Neural progenitor cell (in vitro differentiated cells): ENCODE measurements around the gene THRB. TPM values are rescaled to one million over a fixed set of nuclear protein-coding genes. Genes with fewer than 3 reads are reported as not detected.

Experiments used
- DNase-seq: peaks from one replicate; pipeline ENCODE4 v3.0.0-alpha.2; 2016; ENCODE audit warnings: low spot score
- H2AFZ ChIP-seq: fragments of 200-600 bp; sonication (generic); replicated peaks from 2 replicates; pipeline ENCODE4 v1.6.1; 2016; ENCODE audit warnings: antibody characterized with exemption
- H3F3A ChIP-seq: fragments of 200-600 bp; sonication (generic); 2 replicates; pipeline ENCODE4 v1.6.1; 2016; ENCODE audit warnings: antibody characterized with exemption, low read depth
- H3K27ac ChIP-seq: fragments of 200-600 bp; sonication (generic); 2 replicates; pipeline ENCODE4 v1.5.1; 2016; ENCODE audit warnings: mild to moderate bottlenecking
- H3K27me3 ChIP-seq: fragments of 200-600 bp; sonication (generic); 2 replicates; pipeline ENCODE4 v1.6.1; 2016; ENCODE audit warnings: mild to moderate bottlenecking, moderate library complexity
- H3K36me3 ChIP-seq: fragments of 200-600 bp; sonication (generic); 2 replicates; pipeline ENCODE4 v1.5.1; 2016
- H3K4me1 ChIP-seq: fragments of 200-600 bp; sonication (generic); 2 replicates; pipeline ENCODE4 v1.6.1; 2016; ENCODE audit warnings: mixed run types
- H3K4me2 ChIP-seq: fragments of 200-600 bp; sonication (generic); 2 replicates; pipeline ENCODE4 v1.6.1; 2016
- H3K4me3 ChIP-seq: fragments of 200-600 bp; sonication (generic); 2 replicates; pipeline ENCODE4 v1.5.1; 2016
- H3K79me2 ChIP-seq: fragments of 200-600 bp; sonication (generic); 2 replicates; pipeline ENCODE4 v1.6.1; 2016; ENCODE audit warnings: low read depth
- H3K9ac ChIP-seq: fragments of 200-600 bp; sonication (generic); 2 replicates; pipeline ENCODE4 v1.6.1; 2016
- H3K9me3 ChIP-seq: fragments of 200-600 bp; sonication (generic); 2 replicates; pipeline ENCODE4 v1.5.1; 2016; ENCODE audit warnings: low read depth
- H4K20me1 ChIP-seq: fragments of 200-600 bp; sonication (generic); 2 replicates; pipeline ENCODE4 v1.6.1; 2016; ENCODE audit warnings: low read depth
- H3K27ac Mint-ChIP-seq: 3 replicates; pipeline ENCODE4 v1.8.0; 2021; ENCODE audit warnings: mixed read lengths
- H3K27me3 Mint-ChIP-seq: 2 replicates; pipeline ENCODE4 v1.8.0; 2022; ENCODE audit warnings: low read depth, mild to moderate bottlenecking, inconsistent platforms, moderate library complexity, mixed read lengths; ENCODE audit not compliant: insufficient read depth
- H3K36me3 Mint-ChIP-seq: 3 replicates; pipeline ENCODE4 v1.8.0; 2021; ENCODE audit warnings: mixed read lengths
- H3K4me1 Mint-ChIP-seq: 3 replicates; pipeline ENCODE4 v1.8.0; 2021; ENCODE audit warnings: mixed read lengths
- H3K4me3 Mint-ChIP-seq: 3 replicates; pipeline ENCODE4 v1.8.0; 2021; ENCODE audit warnings: mild to moderate bottlenecking, moderate library complexity, mixed read lengths
- H3K9me3 Mint-ChIP-seq: 3 replicates; pipeline ENCODE4 v1.8.0; 2020; ENCODE audit warnings: mixed read lengths
- EZH2 ChIP-seq: fragments of 200-600 bp; sonication (generic); IDR thresholded peaks from 2 replicates; pipeline ENCODE4 v1.6.1; 2017; ENCODE audit warnings: antibody characterized with exemption, mild to moderate bottlenecking, moderate library complexity
- EZH2phosphoT487 ChIP-seq: fragments of 200-600 bp; sonication (generic); IDR thresholded peaks from 2 replicates; pipeline ENCODE4 v1.6.1; 2017; ENCODE audit warnings: antibody characterized with exemption
- total RNA-seq: library from RNA; depleted of rRNA; stranded (reverse); fragments of >200 nt; gene quantifications from 2 replicates; pipeline ENCODE4 v1.2.3, GENCODE V29; 2015; ENCODE audit warnings: low replicate concordance
- TF ChIP-seq, protein P1 (sequence below): fragments of 200-600 bp; sonication (generic); IDR thresholded peaks from 2 replicates; pipeline ENCODE4 v1.5.1; 2017; ENCODE audit warnings: antibody characterized with exemption, mild to moderate bottlenecking

THRB gene
- total RNA-seq, 1 donor from 2014 or later: 1.2 TPM

DNA sequence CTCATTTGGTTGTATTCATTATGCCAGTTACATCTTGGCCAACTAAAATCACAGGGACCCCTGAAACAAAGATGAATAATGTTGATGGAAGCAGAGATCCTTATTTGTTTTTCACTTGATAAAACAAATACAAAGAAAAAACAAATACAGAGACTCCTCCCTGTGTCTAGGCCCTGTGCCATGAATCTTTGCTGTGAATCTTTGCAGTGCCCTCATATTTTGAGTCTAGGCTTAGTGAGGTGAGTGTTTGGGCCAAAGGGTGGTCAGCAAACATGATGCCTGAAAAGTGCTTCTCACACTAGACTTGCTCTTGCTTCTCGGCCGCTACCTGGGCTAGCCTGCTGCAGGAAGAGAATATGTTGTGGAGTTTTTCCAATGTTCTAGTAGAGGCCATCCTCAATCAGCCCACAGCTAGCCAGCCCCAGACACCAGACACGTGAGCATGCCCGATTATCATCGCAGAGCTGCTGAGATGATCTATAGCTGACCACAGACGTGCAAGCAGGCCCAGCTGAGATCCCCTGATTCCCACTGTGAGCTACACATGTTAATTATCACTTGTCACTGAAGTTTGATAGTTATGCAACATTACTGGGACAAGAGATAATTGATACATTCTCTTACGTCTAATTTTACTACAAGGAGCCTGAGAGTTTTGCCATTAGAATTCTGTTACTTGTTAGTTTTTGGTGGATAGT lies 191.4 kb downstream of the THRB start:
- H3K27ac Mint-ChIP-seq: no peak overlapping the region
- no peaks in the 10 kb centered on the region for H4K20me1 ChIP-seq
- H3K4me1 Mint-ChIP-seq: peaks cover 8% of the 10 kb centered on the region
- TF ChIP-seq, protein P1, sequence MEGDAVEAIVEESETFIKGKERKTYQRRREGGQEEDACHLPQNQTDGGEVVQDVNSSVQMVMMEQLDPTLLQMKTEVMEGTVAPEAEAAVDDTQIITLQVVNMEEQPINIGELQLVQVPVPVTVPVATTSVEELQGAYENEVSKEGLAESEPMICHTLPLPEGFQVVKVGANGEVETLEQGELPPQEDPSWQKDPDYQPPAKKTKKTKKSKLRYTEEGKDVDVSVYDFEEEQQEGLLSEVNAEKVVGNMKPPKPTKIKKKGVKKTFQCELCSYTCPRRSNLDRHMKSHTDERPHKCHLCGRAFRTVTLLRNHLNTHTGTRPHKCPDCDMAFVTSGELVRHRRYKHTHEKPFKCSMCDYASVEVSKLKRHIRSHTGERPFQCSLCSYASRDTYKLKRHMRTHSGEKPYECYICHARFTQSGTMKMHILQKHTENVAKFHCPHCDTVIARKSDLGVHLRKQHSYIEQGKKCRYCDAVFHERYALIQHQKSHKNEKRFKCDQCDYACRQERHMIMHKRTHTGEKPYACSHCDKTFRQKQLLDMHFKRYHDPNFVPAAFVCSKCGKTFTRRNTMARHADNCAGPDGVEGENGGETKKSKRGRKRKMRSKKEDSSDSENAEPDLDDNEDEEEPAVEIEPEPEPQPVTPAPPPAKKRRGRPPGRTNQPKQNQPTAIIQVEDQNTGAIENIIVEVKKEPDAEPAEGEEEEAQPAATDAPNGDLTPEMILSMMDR: no peak
- TF ChIP-seq EZH2: no peak
- TF ChIP-seq EZH2phosphoT487: no peak
- H3K27ac ChIP-seq: no peak overlapping the region
- H3K4me3 ChIP-seq: no peak overlapping the region
- H3K36me3 ChIP-seq: no peaks in the 10 kb centered on the region
- H3F3A ChIP-seq: no peaks in the 10 kb centered on the region
- peaks cover 9% of the 10 kb centered on the region for H3K4me1 ChIP-seq
- no peak overlapping the region for H3K4me3 Mint-ChIP-seq
- no peaks in the 10 kb centered on the region for H3K27me3 ChIP-seq
- no peaks in the 10 kb centered on the region for H3K36me3 Mint-ChIP-seq
- H3K9ac ChIP-seq: no peak overlapping the region
- H3K9me3 ChIP-seq: no peaks in the 10 kb centered on the region
- no peaks in the 10 kb centered on the region for H3K27me3 Mint-ChIP-seq
- H3K79me2 ChIP-seq: no peaks in the 10 kb centered on the region
- no peak overlapping the region for H2AFZ ChIP-seq
- H3K9me3 Mint-ChIP-seq: no peaks in the 10 kb centered on the region
- no peak overlapping the region for H3K4me2 ChIP-seq
- DNase-seq: no peak

DNA sequence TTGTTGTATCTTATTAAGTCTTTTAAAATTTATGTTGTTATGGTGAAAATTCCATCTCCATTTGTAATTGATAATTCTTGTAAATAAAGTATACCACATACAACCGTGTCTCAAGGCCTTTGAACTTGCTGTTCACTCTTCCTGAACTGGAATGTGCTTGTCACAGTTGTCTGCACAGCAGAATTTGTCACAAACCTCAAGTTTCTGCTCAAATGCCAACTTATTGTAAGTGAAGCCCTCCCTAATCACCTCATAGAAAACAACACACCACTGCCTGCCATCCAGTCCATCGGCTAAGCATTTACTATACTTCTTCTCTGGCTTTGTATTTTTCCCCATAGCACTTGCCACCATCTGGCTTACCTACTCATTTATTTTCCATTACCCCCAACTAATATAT lies 192.3 kb downstream of the THRB start:
- H3K9ac ChIP-seq: no peak overlapping the region
- no peaks in the 10 kb centered on the region for H3K27me3 Mint-ChIP-seq
- no peaks in the 10 kb centered on the region for H3K36me3 ChIP-seq
- H3K79me2 ChIP-seq: no peaks in the 10 kb centered on the region
- no peak overlapping the region for H3K4me3 ChIP-seq
- H3K4me1 ChIP-seq: peaks cover 9% of the 10 kb centered on the region
- H2AFZ ChIP-seq: no peak overlapping the region
- peaks cover 8% of the 10 kb centered on the region for H3K4me1 Mint-ChIP-seq
- H3K27ac ChIP-seq: no peak overlapping the region
- H3K36me3 Mint-ChIP-seq: no peaks in the 10 kb centered on the region
- H3F3A ChIP-seq: no peaks in the 10 kb centered on the region
- H3K27ac Mint-ChIP-seq: no peak overlapping the region
- H3K4me2 ChIP-seq: no peak overlapping the region
- H3K4me3 Mint-ChIP-seq: no peak overlapping the region
- no peaks in the 10 kb centered on the region for H4K20me1 ChIP-seq
- no peaks in the 10 kb centered on the region for H3K9me3 ChIP-seq
- DNase-seq: no peak
- no peaks in the 10 kb centered on the region for H3K9me3 Mint-ChIP-seq
- no peak for TF ChIP-seq EZH2phosphoT487
- TF ChIP-seq, protein P1: no peak
- TF ChIP-seq EZH2: no peak
- H3K27me3 ChIP-seq: no peaks in the 10 kb centered on the region

DNA sequence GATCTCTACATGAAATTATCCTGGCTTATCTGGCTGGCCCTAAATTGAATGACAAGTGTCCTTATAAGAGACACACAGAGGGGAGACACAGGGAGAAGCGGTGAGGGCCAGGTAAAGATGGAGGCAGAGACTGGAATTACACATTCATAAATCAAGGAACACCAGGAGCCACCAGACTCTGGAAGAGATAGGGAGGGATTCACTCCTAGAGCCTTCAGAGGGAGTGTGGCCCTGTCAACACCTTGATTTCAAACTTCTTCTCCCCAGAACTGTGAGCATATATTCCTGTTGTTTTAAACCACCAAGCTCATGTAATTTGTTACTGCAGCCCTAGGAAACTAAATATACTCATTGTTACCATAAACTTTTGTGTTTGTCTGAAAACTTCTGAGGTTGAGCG lies 193.7 kb downstream of the THRB start:
- Histone ChIP-seq H3K27me3 (no peaks in the 10 kb centered on the region), H3K79me2 (no peaks in the 10 kb centered on the region), H3K4me1 (peaks cover 5% of the 10 kb centered on the region), H3K27ac (no peak overlapping the region), H2AFZ (no peak overlapping the region), H3K36me3 (no peaks in the 10 kb centered on the region), H4K20me1 (no peaks in the 10 kb centered on the region), H3K4me3 (no peak overlapping the region), H3K9ac (no peak overlapping the region), H3K9me3 (no peaks in the 10 kb centered on the region), H3F3A (no peaks in the 10 kb centered on the region), H3K4me2 (no peak overlapping the region)
- Mint-ChIP-seq H3K36me3 (no peaks in the 10 kb centered on the region), H3K4me3 (no peak overlapping the region), H3K9me3 (no peaks in the 10 kb centered on the region), H3K27ac (no peak overlapping the region), H3K27me3 (no peaks in the 10 kb centered on the region), H3K4me1 (peaks cover 10% of the 10 kb centered on the region)
- TF ChIP-seq EZH2phosphoT487 (no peak), EZH2 (no peak)
- TF ChIP-seq, protein P1: no peak
- no peak for DNase-seq
